Mesenchymal stem cell (in vitro differentiated cells and primary cell): ENCODE measurements around the gene TUFM. TPM values are rescaled to one million over a fixed set of nuclear protein-coding genes. Genes with fewer than 3 reads are reported as not detected.
"Not testable (repeated sequence)": the region's sequence is repeated elsewhere in the genome, so short reads cannot be mapped to it uniquely, and the experiment has no call there.

Experiments used
- DNase-seq: peaks from one replicate; pipeline ENCODE4 v3.0.0-alpha.2; 2013
- H2AFZ ChIP-seq: one replicate; pipeline ENCODE4 v1.6.1; 2013; ENCODE audit warnings: low read depth, mild to moderate bottlenecking, control low read depth, inconsistent platforms, low read length, moderate library complexity
- H2AK5ac ChIP-seq: 2 replicates; pipeline ENCODE4 v1.6.1; 2013; ENCODE audit warnings: low read length, moderate library complexity, mild to moderate bottlenecking, inconsistent platforms; ENCODE audit not compliant: severe bottlenecking
- H2BK120ac ChIP-seq: one replicate; pipeline ENCODE4 v1.6.1; 2013; ENCODE audit warnings: low read depth, mild to moderate bottlenecking, inconsistent platforms, low read length, moderate library complexity
- H2BK12ac ChIP-seq, 2 experiments: one replicate each; pipeline ENCODE4 v1.6.1; 2013; ENCODE audit warnings: inconsistent platforms in 2 of 2, low read length in 2 of 2, mild to moderate bottlenecking in 2 of 2, moderate library complexity in 2 of 2, control low read depth in 1 of 2
- H2BK15ac ChIP-seq: one replicate; pipeline ENCODE4 v1.6.1; 2013; ENCODE audit warnings: mild to moderate bottlenecking, low read depth, inconsistent platforms; ENCODE audit not compliant: poor library complexity, severe bottlenecking
- H2BK5ac ChIP-seq: 2 replicates; pipeline ENCODE4 v1.6.1; 2013; ENCODE audit warnings: low read depth, mild to moderate bottlenecking, low read length, control low read depth, inconsistent platforms; ENCODE audit not compliant: poor library complexity, severe bottlenecking
- H3K14ac ChIP-seq, 2 experiments: one replicate each; pipeline ENCODE4 v1.6.1; 2013; ENCODE audit warnings: inconsistent platforms in 2 of 2, low read length in 2 of 2, control low read depth in 1 of 2, mild to moderate bottlenecking in 1 of 2, moderate library complexity in 1 of 2
- H3K18ac ChIP-seq, 2 experiments: one replicate each; pipeline ENCODE4 v1.6.1; 2013; ENCODE audit warnings: inconsistent platforms in 2 of 2, low read length in 2 of 2, control low read depth in 1 of 2, low read depth in 1 of 2, mild to moderate bottlenecking in 1 of 2
- H3K23ac ChIP-seq, 2 experiments: one replicate each; pipeline ENCODE4 v1.6.1; 2013; ENCODE audit warnings: inconsistent platforms in 2 of 2, low read length in 2 of 2, mild to moderate bottlenecking in 2 of 2, moderate library complexity in 2 of 2, control low read depth in 1 of 2
- H3K27ac ChIP-seq: 2 replicates; pipeline ENCODE4 v1.5.1; 2013; ENCODE audit warnings: mild to moderate bottlenecking, moderate library complexity, low read length, control low read depth, inconsistent platforms; ENCODE audit not compliant: poor library complexity, severe bottlenecking
- H3K27me3 ChIP-seq, 2 experiments: 2 replicates each; pipeline versions ENCODE4 v1.6.1 to v1.7.0; 2013; ENCODE audit warnings: low read length in 2 of 2, mild to moderate bottlenecking in 2 of 2, moderate library complexity in 2 of 2, control low read depth in 1 of 2, inconsistent platforms in 1 of 2; ENCODE audit not compliant: control insufficient read depth in 1 of 2, insufficient read depth in 1 of 2
- H3K36me3 ChIP-seq, 2 experiments: 2 replicates each; pipeline versions ENCODE4 v1.6.1 to v1.7.0; 2013; ENCODE audit warnings: low read length in 2 of 2, control low read depth in 1 of 2, inconsistent platforms in 1 of 2, low read depth in 1 of 2, mild to moderate bottlenecking in 1 of 2; ENCODE audit not compliant: insufficient read depth in 2 of 2, control insufficient read depth in 1 of 2
- H3K4ac ChIP-seq, 2 experiments: one replicate each; pipeline ENCODE4 v1.6.1; 2013; ENCODE audit warnings: inconsistent platforms in 2 of 2, low read length in 2 of 2, mild to moderate bottlenecking in 2 of 2, moderate library complexity in 2 of 2, control low read depth in 1 of 2, low read depth in 1 of 2
- H3K4me1 ChIP-seq: 2 replicates; pipeline ENCODE4 v1.6.1; 2013; ENCODE audit warnings: low read depth, low read length, control low read depth; ENCODE audit not compliant: control insufficient read depth, insufficient read depth
- H3K4me2 ChIP-seq: 2 replicates; pipeline ENCODE4 v1.6.1; 2013; ENCODE audit warnings: low read length, mild to moderate bottlenecking, inconsistent platforms; ENCODE audit not compliant: poor library complexity, severe bottlenecking
- H3K4me3 ChIP-seq, 2 experiments: 2 replicates each; pipeline versions ENCODE4 v1.5.1 to v1.7.0; 2013; ENCODE audit warnings: low read length in 2 of 2, mild to moderate bottlenecking in 2 of 2, control low read depth in 1 of 2, low read depth in 1 of 2; ENCODE audit not compliant: insufficient read depth in 1 of 2
- H3K79me1 ChIP-seq: replicated peaks from 2 replicates; pipeline ENCODE4 v1.6.1; 2013; ENCODE audit warnings: mild to moderate bottlenecking, control low read depth, low read length, inconsistent platforms; ENCODE audit not compliant: poor library complexity, severe bottlenecking
- H3K9ac ChIP-seq: 2 replicates; pipeline ENCODE4 v1.7.0; 2013; ENCODE audit warnings: mild to moderate bottlenecking, low read length, moderate library complexity
- H3K9me3 ChIP-seq: 2 replicates; pipeline ENCODE4 v1.7.0; 2013; ENCODE audit warnings: mild to moderate bottlenecking, low read length; ENCODE audit not compliant: control insufficient read depth
- H4K8ac ChIP-seq: one replicate; pipeline ENCODE4 v1.6.1; 2013; ENCODE audit warnings: inconsistent platforms, mild to moderate bottlenecking, low read length, moderate library complexity
- H4K91ac ChIP-seq: one replicate; pipeline ENCODE4 v1.6.1; 2013; ENCODE audit warnings: mild to moderate bottlenecking, low read length, inconsistent platforms
- WGBS: methylation state at CpG from one replicate; pipeline ENCODE4 v1.1.7; 2013; ENCODE audit warnings: mixed read lengths; 5-methylcytosine and 5-hydroxymethylcytosine counted together
- small RNA-seq: library from polyadenylated mRNA; stranded (forward); fragments of <200 nt; extraction: miRNeasy Mini kit (QIAGEN cat#:217004); gene quantifications from one replicate; pipeline ENCODE3, GENCODE V24; 2013; ENCODE audit warnings: low read depth

The TUFM gene

DNA sequence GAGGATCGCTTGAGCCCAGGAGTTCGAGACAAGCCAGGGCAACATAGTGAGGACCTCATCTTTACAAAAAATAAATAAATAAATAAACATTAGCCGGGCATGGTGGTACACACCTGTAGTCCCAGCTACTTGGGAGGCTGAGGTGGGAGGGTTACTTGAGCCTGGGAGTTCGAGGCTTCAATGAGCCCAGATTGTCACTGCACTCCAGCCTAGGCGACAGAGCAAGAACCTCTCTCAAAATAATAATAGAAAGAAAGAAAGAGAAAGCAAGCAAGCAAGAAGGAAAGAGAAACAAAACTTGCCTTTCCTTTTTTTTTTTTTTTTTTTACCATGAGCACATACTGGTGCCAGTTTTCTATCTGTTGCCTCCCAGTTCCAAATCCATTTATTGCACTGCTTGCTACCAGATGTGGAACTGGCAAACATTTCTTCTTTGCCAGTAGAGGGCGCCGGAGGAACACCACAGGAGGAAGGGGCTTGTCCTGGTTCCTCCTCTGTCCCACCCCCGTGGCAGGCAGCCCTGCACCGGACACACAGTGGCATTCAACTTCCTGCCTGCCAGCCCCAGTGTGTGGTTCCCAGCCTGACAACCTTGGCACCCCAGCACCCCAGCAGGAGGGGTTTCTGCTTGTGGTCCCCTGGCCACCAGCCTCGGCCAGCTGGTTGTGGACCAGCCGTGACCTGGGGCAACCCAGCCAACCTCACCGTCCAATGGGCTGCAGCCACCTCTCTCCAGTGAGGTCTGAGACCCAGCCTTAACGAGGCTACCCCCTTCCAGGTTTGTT lies 43.7 kb downstream of the TUFM start:
- peak; percentile 77 for DNase-seq
- not testable (repeated sequence) for H3K79me1 ChIP-seq, H3K18ac ChIP-seq

More for the DNA sequence above, 43.7 kb downstream of the TUFM start:
- not testable (repeated sequence) for H3K9ac ChIP-seq, H2AFZ ChIP-seq, H4K8ac ChIP-seq, H3K4ac ChIP-seq, H3K36me3 ChIP-seq, H3K14ac ChIP-seq, H2BK15ac ChIP-seq, H2BK120ac ChIP-seq, H3K23ac ChIP-seq, H3K4me2 ChIP-seq, H2BK12ac ChIP-seq, H4K91ac ChIP-seq, H3K4me1 ChIP-seq, H3K27me3 ChIP-seq, H3K9me3 ChIP-seq, H3K4me3 ChIP-seq, H3K27ac ChIP-seq, H2BK5ac ChIP-seq, H2AK5ac ChIP-seq
- no CpG with 5 or more reads among the region's 13 CpGs for WGBS

Small RNA genes lying within 50 kb of the gene (small RNA-seq; reads per million reads assigned to genes)
- gene RF00416: not detected
